GM19099 (cell line): ENCODE data around the gene ZNF76.

Experiments used
- POLR2A ChIP-seq: IDR thresholded peaks from 3 replicates; pipeline ENCODE4 v1.6.1; 2011; ENCODE audit warnings: low read depth; ENCODE audit not compliant: insufficient read length; ENCODE audit errors: extremely low read depth

The ZNF76 gene

GRCh38 chr6:35228481-35228880, 31.1 kb upstream of the ZNF76 start:
- TF ChIP-seq POLR2A: no peak

DNA sequence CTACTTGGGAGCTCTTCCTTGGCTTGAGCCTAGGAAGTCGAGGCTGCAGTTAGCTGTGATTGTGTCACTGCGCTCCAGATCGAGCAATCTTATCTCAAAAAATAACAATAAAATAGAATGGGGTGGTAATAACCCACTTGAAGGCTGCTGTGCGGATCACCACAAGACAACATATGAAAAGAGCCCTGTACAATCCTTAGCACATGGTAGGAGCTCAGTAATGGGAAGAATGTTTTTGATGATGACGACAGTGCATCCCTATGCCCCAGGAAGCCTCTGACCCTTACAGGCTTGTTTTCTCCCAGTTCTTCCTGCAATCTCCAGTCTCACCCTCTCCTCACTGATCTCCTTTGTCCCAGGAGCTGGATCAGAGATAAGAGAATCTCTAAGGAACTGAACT, 30.2 kb upstream of the ZNF76 start:
- no peak for TF ChIP-seq POLR2A

GRCh38 chr6:35230498-35230897, 29.0 kb upstream of the ZNF76 start:
- no peak for TF ChIP-seq POLR2A

DNA sequence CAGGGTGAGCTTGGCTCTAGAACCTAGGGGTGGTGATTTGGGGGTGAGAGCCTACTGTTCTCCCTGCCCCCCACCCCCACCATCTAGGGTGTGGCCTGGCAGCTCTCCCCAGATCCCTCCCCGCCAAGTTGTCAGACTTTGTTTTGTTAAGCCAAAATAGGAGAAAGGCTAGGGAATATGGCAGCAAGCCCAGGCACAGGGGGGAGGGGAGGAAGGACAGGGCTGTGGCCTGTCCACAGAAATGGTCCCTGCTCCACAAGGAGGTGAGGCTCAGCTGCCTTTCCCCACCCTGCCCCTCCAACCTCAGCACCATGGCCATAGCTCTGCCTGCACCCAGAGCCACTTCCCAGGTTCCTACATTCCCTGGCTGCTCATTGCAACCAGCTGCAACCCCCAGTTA, 28.6 kb upstream of the ZNF76 start:
- TF ChIP-seq POLR2A: no peak

DNA sequence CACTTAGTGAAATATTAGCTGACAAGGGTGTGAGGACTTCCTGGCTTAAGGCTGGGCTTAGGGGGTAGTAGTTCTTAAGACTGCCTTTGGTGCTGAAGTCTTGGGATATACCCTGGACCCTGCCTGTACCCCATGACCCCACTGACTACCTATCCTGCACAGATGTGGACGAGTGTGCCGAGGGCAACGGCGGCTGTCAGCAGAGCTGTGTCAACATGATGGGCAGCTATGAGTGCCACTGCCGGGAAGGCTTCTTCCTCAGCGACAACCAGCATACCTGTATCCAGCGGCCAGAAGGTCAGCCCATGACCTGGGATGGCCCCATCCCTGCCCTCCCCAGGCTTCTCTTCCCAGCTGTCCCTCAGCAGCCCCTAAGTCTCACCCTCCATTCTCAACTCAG, 28.0 kb upstream of the ZNF76 start:
- TF ChIP-seq POLR2A: no peak

DNA sequence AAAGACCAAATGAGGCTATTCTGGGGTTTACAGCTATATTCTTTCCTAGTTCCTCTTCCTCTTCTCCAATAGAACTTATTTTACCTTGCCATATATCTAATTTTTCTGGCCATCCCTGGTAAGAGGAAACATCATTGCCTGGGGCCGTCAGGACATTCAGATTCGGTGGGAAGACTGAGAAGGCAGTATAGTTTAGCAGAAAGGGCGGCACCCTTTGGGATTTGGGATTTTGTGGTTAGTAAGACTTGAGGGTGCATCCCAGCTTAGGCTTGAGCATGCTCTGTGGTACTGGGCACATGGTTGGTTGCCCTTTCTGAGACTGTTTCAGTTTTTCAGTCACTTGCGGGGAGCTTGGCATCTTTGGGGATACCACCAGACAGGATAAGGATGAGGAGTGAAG, 24.6 kb upstream of the ZNF76 start:
- TF ChIP-seq POLR2A: no peak

GRCh38 chr6:35236223-35236622, 23.3 kb upstream of the ZNF76 start:
- TF ChIP-seq POLR2A: no peak

DNA sequence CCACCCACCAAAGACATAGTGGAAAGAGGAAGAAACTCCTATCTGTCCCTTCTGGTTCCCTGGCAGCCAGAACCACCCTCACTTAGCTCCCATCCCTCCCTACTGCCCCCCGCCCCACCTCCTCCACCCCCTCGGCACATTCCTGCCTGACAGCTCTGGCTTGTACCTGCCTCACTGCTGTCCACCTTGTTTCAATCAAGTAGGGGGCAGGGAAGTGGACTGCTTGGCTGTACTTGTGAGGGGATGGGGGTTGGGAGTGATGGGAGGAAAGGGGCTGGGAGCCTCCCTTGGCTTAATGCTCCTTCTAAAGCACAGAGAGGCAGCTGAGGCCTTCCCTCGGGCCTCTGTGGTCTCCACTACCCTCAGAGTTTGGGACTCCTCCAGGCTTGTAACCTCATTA, 22.1 kb upstream of the ZNF76 start:
- TF ChIP-seq POLR2A: no peak

DNA sequence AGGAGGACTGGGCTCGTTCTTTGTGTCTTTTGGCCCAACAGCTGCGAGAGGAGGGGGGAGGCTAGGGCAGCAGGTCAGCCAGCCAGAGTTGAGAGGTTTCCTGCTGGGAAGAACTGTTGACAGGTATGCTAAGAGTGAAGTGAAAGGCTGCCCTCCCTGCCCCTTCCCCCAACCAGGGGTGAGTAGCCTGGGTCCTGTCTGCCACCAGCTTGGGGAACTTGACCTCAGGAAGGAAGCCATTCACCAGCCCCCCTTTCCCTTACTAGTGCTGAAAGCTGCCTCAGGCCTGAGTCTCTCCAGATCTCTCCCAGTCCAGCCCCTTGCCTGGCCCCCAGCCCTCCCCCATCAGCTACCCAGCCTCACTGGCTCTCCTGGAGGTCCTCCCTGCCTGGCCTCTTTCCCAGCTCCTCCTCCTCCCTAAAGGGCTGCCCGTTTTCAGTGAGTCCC, 20.7 kb upstream of the ZNF76 start:
- TF ChIP-seq POLR2A: no peak

DNA sequence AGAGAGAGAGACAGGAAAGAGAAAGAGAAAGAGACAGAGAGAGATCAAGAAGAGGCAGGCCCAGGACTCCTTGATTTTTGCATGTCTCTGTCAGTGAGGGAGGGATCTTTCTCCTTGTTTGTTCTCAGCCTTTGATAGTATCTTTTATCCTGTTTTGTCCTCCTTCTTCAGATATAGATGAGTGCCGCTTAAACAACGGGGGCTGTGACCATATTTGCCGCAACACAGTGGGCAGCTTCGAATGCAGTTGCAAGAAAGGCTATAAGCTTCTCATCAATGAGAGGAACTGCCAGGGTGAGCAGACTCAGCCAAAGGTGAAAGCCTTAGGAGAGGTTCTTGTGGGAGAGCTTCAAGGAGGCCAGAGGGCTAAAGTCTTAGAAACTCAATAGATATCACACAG, 20.0 kb upstream of the ZNF76 start:
- TF ChIP-seq POLR2A: no peak

GRCh38 chr6:35240838-35241801, 18.4 kb upstream of the ZNF76 start:
- no peak for TF ChIP-seq POLR2A

- TF ChIP-seq POLR2A: no peak
Observed at GRCh38 chr6:35242486-35242885, 17.0 kb upstream of the ZNF76 start.

- TF ChIP-seq POLR2A: no peak
Observed at GRCh38 chr6:35242906-35243305, 16.6 kb upstream of the ZNF76 start.

GRCh38 chr6:35243386-35243958, 16.1 kb upstream of the ZNF76 start:
- TF ChIP-seq POLR2A: no peak

DNA sequence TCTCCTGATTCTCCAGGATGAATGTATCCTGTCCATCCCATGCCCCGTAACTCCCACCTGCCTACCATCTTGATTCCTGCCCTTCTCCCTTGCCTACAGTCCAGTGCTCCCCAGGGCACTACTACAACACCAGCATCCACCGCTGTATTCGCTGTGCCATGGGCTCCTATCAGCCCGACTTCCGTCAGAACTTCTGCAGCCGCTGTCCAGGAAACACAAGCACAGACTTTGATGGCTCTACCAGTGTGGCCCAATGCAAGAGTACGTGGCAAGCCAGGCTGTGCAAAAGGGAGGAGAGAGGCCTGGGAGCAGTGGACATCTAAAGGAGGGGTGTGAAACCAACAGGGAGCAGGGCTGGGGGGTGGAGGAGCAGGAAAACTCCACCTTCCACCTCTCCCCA, 15.0 kb upstream of the ZNF76 start:
- TF ChIP-seq POLR2A: no peak

GRCh38 chr6:35247642-35248231, 11.8 kb upstream of the ZNF76 start:
- TF ChIP-seq POLR2A: no peak
